ENCODE measurements around the gene PAPLN. TPM values are rescaled to one million over a fixed set of nuclear protein-coding genes. Genes with fewer than 3 reads are reported as not detected.

PAPLN gene
- total and polyA plus RNA-seq, 2 of the 13 experiments (the other 11 are each of a cell fraction or from before 2014, with no cell fraction given): not detected

DNA sequence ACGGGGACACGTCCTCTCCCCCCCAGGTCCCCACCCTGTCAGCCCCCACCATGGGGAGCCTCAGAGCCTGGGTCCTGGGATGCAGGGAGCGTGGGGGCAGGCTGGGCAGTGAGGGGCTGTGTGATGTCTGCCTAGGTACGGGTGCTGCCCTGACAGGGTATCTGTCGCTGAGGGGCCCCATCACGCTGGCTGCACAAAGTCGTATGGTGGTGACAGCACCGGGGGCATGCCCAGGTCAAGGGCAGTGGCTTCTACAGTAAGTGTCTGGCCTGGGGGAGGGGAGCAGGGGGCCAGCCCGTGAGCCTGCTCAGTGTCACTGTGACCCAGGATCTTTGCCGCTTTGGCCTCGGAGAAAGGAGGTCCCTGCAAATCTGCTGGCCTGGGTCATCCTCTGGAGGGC lies 23.3 kb downstream of the PAPLN start (continued):
- TF ChIP-seq ZNF839 (CRISPR knock-in tag; IDR thresholded peaks at IDR 0.05; ENCODE audit: borderline replicate concordance) (no peak), CHD4 (IDR thresholded peaks at IDR 0.05; ENCODE audit: borderline replicate concordance, low read length) (no peak), ZBTB14 (CRISPR knock-in tag; IDR thresholded peaks at IDR 0.05) (no peak), RARA (CRISPR knock-in tag; IDR thresholded peaks at IDR 0.05) (peak; percentile 92), RXRB (CRISPR knock-in tag; IDR thresholded peaks at IDR 0.05; ENCODE audit: borderline replicate concordance) (0 out of 2 replicates have a peak, but pooled peaks have one; percentile 22)

- Histone ChIP-seq H4K20me1 (ENCODE audit: insufficient read depth, low read length) (no peaks in the 10 kb centered on the region), H3K27me3 (ENCODE audit: control insufficient read depth in 1 of 2, insufficient read depth in 2 of 2, low read length in 2 of 2) (peaks cover 2 to 43% of the 10 kb centered on the region in 2 experiments; a peak in 3 of 5 replicates), H3K79me2 (ENCODE audit: insufficient read depth, low read length) (no peaks in the 10 kb centered on the region), H3K9me3 (ENCODE audit: low read length) (no peaks in the 10 kb centered on the region), H3K4me3 (replicated peaks in 1 of 3; ENCODE audit: insufficient read depth in 1 of 3, low read depth in 2 of 3, low read length in 3 of 3) (peak overlapping the region in 1 of 3 experiments; percentile 35; a peak in 1 of 6 replicates), H3K9ac (ENCODE audit: insufficient read depth, low read depth, low read length) (no peak overlapping the region), H3K27ac (ENCODE audit: extremely low read length, insufficient read depth, low read length) (no peak overlapping the region), H3K4me2 (ENCODE audit: low read depth, low read length) (peak overlapping the region; percentile 53; the same call in 1 of the 2 replicates), H3K4me1 (ENCODE audit: insufficient read depth, low read length) (peaks cover 46% of the 10 kb centered on the region), H2AFZ (ENCODE audit: low read length) (no peak overlapping the region), H3K36me3 (replicated peaks in 1 of 2; ENCODE audit: control insufficient read depth in 1 of 2, insufficient read depth in 2 of 2, low read length in 2 of 2) (no peaks in the 10 kb centered on the region)
- TF ChIP-seq ZNF326 (CRISPR knock-in tag; IDR thresholded peaks at IDR 0.05; ENCODE audit: borderline replicate concordance) (no peak), RFX1 (IDR thresholded peaks at IDR 0.05) (peak; percentile 67), ZNF124 (CRISPR knock-in tag; IDR thresholded peaks at IDR 0.05) (no peak), RFX3 (CRISPR knock-in tag; IDR thresholded peaks at IDR 0.05) (peak; percentile 54; the same call in 1 of the 2 replicates)
- TF ChIP-seq, protein P1, sequence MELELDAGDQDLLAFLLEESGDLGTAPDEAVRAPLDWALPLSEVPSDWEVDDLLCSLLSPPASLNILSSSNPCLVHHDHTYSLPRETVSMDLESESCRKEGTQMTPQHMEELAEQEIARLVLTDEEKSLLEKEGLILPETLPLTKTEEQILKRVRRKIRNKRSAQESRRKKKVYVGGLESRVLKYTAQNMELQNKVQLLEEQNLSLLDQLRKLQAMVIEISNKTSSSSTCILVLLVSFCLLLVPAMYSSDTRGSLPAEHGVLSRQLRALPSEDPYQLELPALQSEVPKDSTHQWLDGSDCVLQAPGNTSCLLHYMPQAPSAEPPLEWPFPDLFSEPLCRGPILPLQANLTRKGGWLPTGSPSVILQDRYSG (CRISPR knock-in tag; IDR thresholded peaks at IDR 0.05): no peak
- intact Hi-C loops (cut with micrococcal nuclease; ENCODE audit: unreplicated experiment): no loop called here
- in situ Hi-C loops (cut with HindIII; ENCODE audit: extremely low pct_ligation_motif_present, low pct_unique_long_range_greater_than_20kb): no loop called here
- FAIRE-seq: no peak
- ChIA-PET POLR2A (no interaction called here), CTCF (ENCODE audit: low intra/inter-chr PET ratio, low total read pairs) (no interaction called here)
- DNase-seq (ENCODE audit: low spot score): no peak
- BruUV-seq (replicated peaks): no TSS peak
- peak; percentile 13 for ATAC-seq
- 17% methylated on average over 5 of the region's 6 CpGs for WGBS (ENCODE audit: low lambda C conversion rate)
Measured at GRCh38 chr14:73261075-73261474, 23.8 kb downstream of the PAPLN start.
